ENCODE measurements around the gene MAN2B2. TPM values are rescaled to one million over a fixed set of nuclear protein-coding genes. Genes with fewer than 3 reads are reported as not detected.

The MAN2B2 gene
- total and polyA plus RNA-seq, 12 donors = 6.0 to 27.1 (median 18.2) TPM

DNA sequence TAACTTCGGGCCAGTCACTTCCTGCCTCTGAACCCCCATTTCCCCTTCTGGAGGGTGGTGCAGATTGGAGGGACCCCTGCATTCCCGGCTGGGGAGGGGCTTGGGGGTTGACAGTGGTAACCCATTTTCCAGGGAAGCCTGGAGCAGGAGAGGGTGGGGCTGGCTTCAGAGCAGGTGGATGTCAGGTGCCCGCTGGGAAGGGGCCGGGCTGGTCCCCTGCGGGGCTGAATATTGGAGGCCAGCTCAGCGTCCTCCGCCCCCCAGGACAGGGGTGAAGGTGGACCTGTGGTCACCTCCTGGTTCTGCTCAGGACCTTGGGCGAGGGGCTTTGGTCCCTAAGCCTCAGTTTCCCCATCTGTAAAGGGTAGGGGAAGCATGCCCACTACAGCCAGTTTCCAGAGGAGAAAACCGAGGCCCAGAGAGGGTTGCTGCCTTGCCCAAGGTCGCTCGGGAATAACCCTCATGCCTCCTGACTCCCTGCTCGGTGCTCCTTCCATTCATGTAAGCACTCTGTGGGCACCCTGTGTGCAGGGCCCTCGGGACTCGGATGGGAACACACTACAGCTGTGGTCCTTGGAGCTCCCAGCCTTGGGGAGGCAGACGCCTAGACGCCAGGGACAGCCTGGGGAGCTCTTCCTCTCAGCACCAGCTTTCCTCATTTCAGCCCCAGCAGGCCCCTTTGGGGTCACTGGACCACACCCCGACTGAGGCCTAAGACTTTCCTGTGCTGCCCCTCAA lies 683 bp downstream of the MAN2B2 start:
- H3K4me3 ChIP-seq = peak overlapping the region; percentile 70 to 99 (median 86)
- peaks cover 0 to 21% (median 15%) of the 10 kb centered on the region in 9 donors for H3K4me1 ChIP-seq
- H3K27ac ChIP-seq = peak overlapping the region in 9 of 10 donors; percentile 30 to 91 (median 55)
- intact Hi-C loops (cut with DNase I) = loop anchor here in 1 of 10 donors (5.0 kb wide), 1 partner anchor 67 kb away; the partner anchor contains the start of gene MRFAP1
- 68 to 71% methylated on average over 17 of the region's 17 CpGs for WGBS, 2 donors
- H3K9me3 ChIP-seq = no peaks in the 10 kb centered on the region
- ATAC-seq (peak in 5 of 8 donors; percentile 1 to 13 (median 4)), DNase-seq (no peak)
- H3K27me3 ChIP-seq = no peaks in the 10 kb centered on the region
- H3K36me3 ChIP-seq = peaks cover 0 to 38% (median 18%) of the 10 kb centered on the region in 9 donors
- TF ChIP-seq, protein P1, sequence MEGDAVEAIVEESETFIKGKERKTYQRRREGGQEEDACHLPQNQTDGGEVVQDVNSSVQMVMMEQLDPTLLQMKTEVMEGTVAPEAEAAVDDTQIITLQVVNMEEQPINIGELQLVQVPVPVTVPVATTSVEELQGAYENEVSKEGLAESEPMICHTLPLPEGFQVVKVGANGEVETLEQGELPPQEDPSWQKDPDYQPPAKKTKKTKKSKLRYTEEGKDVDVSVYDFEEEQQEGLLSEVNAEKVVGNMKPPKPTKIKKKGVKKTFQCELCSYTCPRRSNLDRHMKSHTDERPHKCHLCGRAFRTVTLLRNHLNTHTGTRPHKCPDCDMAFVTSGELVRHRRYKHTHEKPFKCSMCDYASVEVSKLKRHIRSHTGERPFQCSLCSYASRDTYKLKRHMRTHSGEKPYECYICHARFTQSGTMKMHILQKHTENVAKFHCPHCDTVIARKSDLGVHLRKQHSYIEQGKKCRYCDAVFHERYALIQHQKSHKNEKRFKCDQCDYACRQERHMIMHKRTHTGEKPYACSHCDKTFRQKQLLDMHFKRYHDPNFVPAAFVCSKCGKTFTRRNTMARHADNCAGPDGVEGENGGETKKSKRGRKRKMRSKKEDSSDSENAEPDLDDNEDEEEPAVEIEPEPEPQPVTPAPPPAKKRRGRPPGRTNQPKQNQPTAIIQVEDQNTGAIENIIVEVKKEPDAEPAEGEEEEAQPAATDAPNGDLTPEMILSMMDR (IDR thresholded peaks at IDR 0.05) = no peak

DNA sequence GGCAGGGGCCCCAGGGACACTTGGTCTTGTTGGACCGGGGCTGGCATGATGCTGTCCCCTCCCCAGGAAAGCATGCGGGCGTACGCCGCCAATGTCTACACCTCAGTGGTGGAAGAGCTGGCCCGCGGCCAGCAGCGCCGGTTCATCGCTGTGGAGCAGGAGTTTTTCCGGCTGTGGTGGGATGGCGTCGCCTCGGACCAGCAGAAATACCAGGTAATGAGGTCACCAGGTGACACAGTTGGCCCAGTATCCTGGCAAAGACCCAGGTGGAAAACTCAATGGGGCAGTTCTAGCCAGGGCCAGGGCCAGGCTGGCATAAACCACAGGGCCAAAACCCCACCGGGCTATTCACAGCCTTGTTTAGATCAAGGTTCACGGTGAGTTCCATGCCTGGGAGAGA lies 1.5 kb downstream of the MAN2B2 start:
- 74 to 78% methylated on average over 16 of the region's 16 CpGs for WGBS, 2 donors
- H3K9me3 ChIP-seq = no peaks in the 10 kb centered on the region
- intact Hi-C loops (cut with DNase I) = loop anchor here in 1 of 10 donors (5.0 kb wide), 1 partner anchor 66 kb away; the partner anchor contains the start of gene MRFAP1
- H3K27ac ChIP-seq = no peak overlapping the region
- no peaks in the 10 kb centered on the region for H3K27me3 ChIP-seq
- ATAC-seq (no peak), DNase-seq (no peak)
- TF ChIP-seq, protein P1 (IDR thresholded peaks at IDR 0.05) = no peak
- no peak overlapping the region for H3K4me3 ChIP-seq
- peaks cover 0 to 46% (median 25%) of the 10 kb centered on the region in 9 donors for H3K36me3 ChIP-seq
- peaks cover 0 to 21% (median 15%) of the 10 kb centered on the region in 9 donors for H3K4me1 ChIP-seq

DNA sequence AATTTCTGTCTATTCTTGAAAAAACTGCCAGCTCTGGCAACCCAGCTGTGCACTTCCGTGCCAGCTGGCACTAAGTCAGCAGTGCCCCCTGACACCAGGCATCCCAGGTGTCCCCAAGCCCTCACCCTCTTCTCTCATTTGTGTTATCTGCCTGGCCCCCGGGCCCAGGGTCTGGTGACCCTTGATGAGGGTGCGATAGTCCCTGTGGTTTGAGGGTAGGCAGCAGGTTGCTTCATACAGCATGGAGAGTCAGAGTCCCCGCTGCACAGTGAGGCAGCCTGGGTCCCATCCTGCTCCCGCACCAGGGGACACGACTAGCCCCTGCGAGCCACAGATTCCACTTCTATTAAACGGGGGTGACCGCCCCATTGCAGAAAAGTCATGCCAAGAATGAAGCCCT lies 1.9 kb downstream of the MAN2B2 start:
- Histone ChIP-seq H3K9me3 (no peaks in the 10 kb centered on the region), H3K36me3 (peaks cover 0 to 51% (median 29%) of the 10 kb centered on the region in 9 donors), H3K4me1 (peaks cover 0 to 21% (median 15%) of the 10 kb centered on the region in 9 donors), H3K27ac (no peak overlapping the region), H3K27me3 (no peaks in the 10 kb centered on the region), H3K4me3 (no peak overlapping the region)
- TF ChIP-seq, protein P1 (IDR thresholded peaks at IDR 0.05) = no peak
- ATAC-seq (no peak), DNase-seq (no peak)
- WGBS, 2 donors = 91 to 93% methylated on average over 9 of the region's 9 CpGs
- intact Hi-C loops (cut with DNase I) = loop anchor here in 1 of 10 donors (5.0 kb wide), 1 partner anchor 65 kb away; the partner anchor contains the start of gene MRFAP1

DNA sequence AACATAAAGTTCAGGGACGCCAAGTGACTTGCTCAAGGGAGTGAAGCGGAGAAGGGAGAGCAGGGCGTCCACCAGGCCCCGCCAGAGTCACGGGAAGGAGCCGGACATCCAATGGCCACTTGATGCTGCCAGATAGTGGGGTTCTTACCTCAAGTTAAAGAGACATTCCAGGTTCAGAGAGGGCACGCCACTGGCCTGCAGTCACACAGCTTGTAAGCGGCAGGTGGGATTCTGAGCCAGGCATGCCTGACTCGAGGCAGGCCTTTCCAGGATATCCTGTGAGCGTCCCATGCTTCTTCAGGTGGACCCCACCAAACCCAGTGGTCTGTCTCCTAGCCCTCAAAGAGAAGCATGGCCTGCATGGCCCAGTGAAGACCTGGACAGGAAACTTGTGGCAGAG lies 2.4 kb downstream of the MAN2B2 start:
- Histone ChIP-seq H3K36me3 (peaks cover 0 to 55% (median 30%) of the 10 kb centered on the region in 9 donors), H3K4me1 (peaks cover 0 to 21% (median 15%) of the 10 kb centered on the region in 9 donors), H3K27ac (no peak overlapping the region), H3K27me3 (no peaks in the 10 kb centered on the region), H3K9me3 (no peaks in the 10 kb centered on the region), H3K4me3 (no peak overlapping the region)
- TF ChIP-seq, protein P1 (IDR thresholded peaks at IDR 0.05) = no peak
- DNase-seq = no peak
- 94 to 96% methylated on average over 10 of the region's 10 CpGs for WGBS, 2 donors
- ATAC-seq = no peak
- intact Hi-C loops (cut with DNase I) = loop anchor here in 1 of 10 donors (5.0 kb wide), 1 partner anchor 65 kb away; the partner anchor contains the start of gene MRFAP1
